CD4-positive, alpha-beta T cell treated with Interleukin-17A for 1 hour (primary cell): ENCODE results near the gene SMC1B.
A peak's percentile ranks its signal among the peaks of the same experiment; 100 is the strongest.
"Not testable (repeated sequence)": the region's sequence is repeated elsewhere in the genome, so short reads cannot be mapped to it uniquely, and the experiment has no call there.

Experiments
- DNase-seq: peaks from one replicate; pipeline ENCODE4 v3.0.0-alpha.2; 2020

Gene SMC1B

DNA sequence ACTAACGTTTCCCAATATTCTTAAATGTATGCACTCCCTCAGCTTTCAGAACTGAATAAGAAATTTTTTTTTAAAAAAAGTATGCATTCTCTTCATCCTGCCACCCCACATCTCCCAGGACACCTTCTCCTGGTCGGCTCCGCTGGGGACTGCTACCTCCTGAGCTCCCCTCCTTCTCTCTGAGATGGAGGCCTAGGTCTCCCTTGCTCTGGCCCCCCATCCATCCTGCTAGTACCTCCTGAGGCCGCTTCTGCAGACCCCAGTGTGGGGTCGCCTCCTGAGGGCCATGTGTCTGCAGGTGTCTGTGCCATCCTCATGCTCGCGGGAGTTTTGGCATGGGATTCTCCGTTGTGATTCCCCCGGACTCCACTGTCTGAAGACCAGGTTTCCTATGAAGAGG is 75.9 kb downstream of the SMC1B start:
- no peak for DNase-seq

GRCh38 chr22:45336971-45337431 is 76.4 kb downstream of the SMC1B start:
- peak; percentile 38 for DNase-seq

DNA sequence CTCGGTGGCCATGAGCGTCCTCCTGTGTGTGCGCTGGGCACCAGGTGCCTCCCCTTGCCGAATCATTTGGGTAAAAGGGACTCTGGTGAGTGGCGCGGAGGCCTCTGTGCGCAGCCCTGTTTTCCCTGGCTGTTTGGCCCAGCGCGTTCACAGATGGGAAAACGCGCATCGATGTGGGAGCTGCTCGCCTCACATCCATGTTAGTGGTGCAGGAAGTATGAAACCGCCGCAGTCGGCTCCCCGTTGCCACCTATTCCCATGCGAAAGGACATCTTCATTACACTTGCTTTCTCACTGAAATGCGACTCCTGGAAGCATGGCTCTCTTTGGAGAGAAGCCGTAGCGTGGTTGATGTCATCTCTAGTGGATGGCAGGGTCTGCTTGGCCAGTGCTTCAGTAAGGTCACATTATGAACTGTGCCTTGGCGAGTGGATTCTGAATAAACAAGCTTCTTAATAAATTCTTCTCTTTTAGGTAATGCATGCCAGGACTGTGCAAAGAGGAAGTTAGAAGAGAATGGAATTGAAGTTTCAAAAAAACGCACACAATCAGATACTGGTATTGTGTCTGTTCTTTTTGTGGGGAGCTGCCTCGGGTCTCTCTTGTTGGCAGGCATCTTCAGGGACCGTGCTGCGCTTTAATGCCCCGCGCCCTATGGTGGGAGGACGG is 77.4 kb downstream of the SMC1B start:
- DNase-seq = no peak

GRCh38 chr22:45335021-45335818 is 78.2 kb downstream of the SMC1B start:
- no peak for DNase-seq

- no peak for DNase-seq
Measured at GRCh38 chr22:45334528-45334927, 78.9 kb downstream of the SMC1B start.

DNA sequence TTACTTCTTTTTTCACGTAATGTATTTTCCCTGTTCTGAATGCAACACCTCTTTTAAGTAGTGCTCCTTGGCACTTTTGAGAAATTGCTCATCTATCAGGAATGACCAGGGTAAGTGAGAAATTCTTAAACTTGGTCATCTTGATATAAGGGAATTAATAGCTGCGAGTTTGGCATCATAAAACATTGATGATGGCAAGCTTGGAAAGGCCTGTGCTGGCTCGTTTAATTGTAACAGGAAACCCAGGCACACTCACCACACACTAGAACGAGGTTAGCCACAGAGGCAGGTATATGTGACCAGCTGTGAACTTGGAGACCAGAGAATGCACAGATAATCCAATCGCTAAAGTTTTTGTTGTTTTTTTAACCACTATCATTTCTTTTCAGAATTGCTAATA is 79.3 kb downstream of the SMC1B start:
- no peak for DNase-seq

DNA sequence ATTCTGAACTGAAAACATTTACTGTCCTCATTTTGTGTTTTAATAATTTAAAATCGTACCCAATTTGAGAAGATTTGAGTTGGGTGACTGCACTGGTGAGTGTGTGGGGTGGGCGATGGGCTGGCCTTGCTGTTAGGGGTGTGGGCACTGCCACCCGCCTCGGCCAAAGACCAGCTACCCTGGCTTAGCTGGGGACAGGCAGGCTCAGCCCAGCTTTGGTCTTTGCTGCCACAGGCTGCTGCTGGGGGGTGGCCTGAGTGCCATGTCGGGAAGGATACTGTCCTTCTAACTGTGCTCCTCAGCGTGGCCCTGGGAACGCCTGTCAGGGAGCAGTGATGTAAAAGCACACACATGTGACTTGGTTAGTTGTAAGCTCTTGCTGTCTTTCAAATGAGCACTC is 81.4 kb downstream of the SMC1B start:
- no peak for DNase-seq

DNA sequence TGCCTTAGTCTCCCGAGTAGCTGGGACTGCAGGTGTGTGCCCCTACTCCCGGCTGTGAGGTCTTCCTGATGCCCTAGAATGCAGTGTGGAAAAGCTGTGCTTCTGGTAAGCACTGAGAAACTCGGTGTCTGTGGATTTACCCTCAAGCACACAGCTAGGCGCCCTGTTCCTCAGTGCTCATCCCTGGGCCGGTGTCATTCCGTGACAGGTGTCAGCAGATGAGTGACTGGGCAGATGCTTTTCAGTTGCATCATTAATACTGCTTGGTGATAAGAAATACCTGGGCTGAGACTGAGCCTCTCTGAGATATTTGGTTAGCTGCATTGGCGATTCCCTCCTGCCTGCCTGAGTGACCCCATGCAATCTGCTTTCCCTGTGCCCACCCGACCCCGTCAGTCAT is 81.9 kb downstream of the SMC1B start:
- DNase-seq = no peak

DNA sequence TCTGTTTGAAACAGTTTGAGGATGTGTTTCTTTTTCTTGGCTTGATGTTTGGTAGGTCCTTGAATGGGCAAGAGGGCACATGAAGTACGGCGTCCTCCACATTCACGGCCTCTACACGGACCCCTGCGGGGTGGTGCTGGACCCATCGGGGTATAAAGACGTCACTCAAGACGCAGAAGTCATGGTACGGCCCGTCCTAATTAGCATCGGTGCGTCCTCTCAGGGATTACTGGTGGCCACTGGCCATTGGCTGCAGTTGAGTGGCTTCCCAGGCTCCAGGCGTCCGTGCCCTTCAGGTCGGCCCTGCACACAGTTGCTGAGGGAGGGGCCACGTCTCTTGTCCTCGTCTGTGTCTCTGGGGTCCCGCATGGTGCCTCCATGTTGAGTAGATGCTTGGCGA is 82.9 kb downstream of the SMC1B start:
- DNase-seq = no peak

DNA sequence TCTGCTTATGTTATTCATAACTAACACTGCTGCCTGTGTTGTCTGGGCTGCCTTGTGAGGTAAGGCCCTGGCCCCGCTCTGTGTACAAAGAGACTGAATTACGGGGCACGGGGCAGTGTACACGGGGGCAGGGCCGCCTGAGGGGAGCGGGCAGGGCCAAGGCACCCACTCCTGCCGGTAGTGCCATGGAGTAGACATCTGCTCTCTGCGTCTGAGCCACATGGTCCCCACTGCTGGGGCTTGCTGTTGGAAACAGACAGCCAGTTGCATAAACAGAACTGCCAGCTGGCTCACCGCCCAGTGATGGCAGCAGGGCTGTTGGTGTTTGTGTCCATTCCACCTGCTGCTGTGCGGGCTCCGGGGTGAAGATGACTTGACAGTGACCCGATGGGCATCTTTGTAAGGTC is 83.9 kb downstream of the SMC1B start:
- no peak for DNase-seq

GRCh38 chr22:45328822-45329529 is 84.4 kb downstream of the SMC1B start:
- no peak for DNase-seq

- DNase-seq = not testable (repeated sequence)
Measured at GRCh38 chr22:45328261-45328660, 85.1 kb downstream of the SMC1B start.

DNA sequence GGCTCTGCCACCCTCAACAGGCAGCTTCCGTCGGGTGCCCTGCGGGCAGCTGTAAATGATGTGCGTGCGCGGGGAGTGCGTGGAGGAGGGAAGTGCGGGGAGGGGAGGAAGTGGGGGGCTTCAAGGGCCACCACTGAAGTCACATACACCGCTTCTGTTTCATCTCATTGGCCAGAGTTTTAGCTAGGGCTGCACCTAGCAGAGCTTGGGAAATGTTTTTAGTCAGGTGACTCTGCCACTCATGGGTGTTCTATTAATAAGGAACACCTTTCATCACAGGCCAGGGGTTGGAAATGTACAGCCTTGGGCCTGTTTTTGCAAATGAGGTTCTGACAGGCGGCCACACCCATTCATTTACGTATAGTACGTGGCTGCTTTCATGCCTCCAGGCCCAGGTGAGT is 89.1 kb downstream of the SMC1B start:
- no peak for DNase-seq

- DNase-seq = no peak
Measured at GRCh38 chr22:45323695-45324094, 89.7 kb downstream of the SMC1B start.

GRCh38 chr22:45322873-45323525 is 90.4 kb downstream of the SMC1B start:
- DNase-seq = no peak

- DNase-seq = no peak
Measured at GRCh38 chr22:45321827-45322226, 91.6 kb downstream of the SMC1B start.

DNA sequence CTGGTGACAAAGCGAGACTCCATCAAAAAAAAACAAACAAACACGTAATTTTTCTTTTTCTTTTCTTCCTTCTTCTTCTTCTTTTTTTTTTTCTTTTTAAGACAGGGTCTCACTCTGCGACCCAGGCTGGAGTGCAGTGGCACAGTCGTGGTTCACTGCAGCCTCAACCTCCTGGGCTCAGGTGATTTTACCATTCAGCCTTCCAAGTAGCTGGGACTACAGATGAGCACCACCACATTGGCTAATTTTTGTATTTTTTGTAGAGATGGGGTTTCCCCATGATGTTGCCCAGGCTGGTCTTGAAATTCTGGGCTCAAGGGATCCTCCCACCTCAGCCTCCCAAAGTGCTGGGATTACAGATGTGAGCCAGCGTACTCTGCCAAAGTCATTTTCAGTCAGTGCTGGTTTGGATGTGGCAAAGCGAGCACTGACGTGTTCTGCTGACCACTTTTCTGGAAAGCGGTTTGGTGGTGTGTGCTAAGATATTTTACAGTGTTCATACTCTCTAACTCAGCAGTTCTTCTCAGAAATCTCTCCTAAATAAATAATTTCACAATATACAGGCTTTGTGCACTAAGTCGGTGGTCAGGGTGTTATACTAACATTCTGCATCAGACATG is 92.9 kb downstream of the SMC1B start:
- peak; percentile 34 for DNase-seq

DNA sequence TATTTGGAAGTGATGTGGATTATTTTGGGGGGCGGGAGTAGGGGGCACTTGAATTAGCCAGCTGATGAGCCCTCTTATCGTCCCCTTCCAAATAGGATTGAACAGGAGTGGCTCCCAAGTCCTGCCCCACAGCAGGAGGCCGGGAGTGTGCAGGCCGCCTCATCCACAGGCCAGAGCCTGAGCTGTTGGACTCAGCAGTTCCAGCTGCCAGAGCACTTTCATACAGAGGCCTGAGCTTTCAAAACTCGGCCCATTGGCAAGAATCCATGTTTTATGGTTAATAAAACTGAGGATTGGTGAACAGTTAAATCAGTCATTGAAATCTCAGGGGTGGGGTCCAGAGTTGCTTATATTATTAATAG is 94.1 kb downstream of the SMC1B start:
- DNase-seq = no peak

DNA sequence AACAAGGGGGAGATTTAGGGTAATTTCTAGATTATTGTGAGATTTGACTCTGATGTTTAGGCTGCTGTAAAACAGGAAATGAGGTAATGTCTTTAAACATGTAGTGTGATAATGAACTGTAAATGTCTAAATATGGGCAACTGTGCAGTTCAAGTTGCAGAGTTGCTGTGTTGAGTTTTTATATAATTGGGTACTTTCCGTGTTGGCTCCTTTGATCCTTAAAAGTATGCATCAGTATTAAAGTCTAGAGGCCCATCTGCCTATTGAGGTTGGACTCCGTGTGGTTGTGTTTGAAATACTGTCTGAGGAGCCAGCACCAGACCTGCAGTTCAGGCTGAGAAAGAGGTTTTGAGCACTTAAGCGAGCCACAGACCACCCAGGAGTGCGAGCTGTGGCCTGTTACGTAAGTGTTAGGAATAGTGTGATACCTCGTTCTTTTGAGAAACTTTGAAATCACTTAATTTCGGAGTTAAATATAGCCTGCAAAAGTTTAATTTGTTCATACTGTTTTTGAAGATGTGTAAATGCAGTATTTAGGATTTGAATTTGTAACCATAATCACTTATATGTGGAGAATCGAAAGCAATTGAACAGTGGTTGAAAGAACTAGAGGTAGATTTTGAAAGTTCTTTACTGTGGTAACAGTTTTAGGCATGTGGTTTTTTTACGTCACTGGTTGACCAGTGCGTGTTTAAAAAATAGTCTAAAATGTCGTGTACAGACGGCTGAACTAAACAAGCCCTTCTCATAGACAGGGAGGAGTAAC is 94.7 kb downstream of the SMC1B start:
- peak; percentile 93 for DNase-seq

DNA sequence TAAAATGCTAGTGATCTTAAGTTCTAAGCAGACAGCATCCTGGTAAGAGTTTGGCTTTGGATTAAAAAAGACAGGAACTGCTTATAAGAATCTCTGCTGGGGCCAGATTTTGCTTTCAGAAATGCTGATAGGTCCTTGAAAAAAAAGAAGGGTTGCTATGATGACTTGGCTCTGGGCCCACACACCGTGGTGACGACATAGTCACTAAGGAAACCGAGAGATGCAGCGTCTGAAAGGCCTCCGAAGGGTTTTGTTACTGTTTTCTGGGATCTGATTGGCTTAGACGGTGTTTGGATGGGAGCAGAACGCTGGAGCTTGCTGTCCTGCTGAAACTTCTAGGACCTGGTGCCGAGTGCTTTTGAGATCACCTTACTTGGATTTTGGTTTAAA is 95.2 kb downstream of the SMC1B start:
- DNase-seq = peak; percentile 97

DNA sequence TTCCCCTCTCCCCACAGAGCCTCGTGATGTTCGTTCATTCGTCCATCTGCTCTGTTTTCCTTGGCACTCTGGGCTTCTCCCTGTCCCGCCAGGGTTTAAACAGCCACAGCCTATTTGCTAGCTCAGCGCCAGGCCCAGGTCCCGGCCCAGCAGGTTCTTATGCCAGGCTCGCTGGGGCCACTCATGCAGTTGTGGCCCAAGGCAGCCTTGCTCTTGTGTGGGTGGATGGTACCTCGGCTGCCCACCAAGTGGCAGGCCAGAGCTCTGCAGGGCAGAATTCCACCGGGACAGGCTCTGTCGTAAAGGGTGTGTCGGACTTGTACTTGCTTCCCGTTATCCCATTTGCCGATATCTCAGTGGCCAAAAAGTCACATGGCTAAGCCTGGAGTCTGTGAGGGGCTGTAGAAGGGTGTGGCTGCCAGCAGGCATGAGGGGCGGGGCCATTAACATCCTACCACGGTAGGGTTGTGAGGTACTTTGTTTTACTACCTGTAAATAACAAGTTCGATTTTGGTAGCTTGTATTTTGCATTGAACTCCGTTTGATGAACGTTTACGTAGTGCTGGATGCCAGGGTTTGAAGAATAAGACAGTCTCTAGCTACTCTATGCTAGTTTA is 95.7 kb downstream of the SMC1B start:
- no peak for DNase-seq
